ENCODE results near the gene MRPL33. TPM values are rescaled to one million over a fixed set of nuclear protein-coding genes. Genes with fewer than 3 reads are reported as not detected.
A peak's percentile ranks its signal among the peaks of the same experiment; 100 is the strongest.

Gene MRPL33
- total and polyA plus RNA-seq, 2 of the 13 experiments (the other 11 are each of a cell fraction or from before 2014, with no cell fraction given): 69.7 to 218 TPM

GRCh38 chr2:27762951-27763906 is 8.3 kb upstream of the MRPL33 start (continued):
- TF ChIP-seq ZNF775 (CRISPR knock-in tag; IDR thresholded peaks at IDR 0.05; ENCODE audit: borderline replicate concordance): no peak
- TF ChIP-seq PRMT3 (CRISPR knock-in tag; IDR thresholded peaks at IDR 0.05; ENCODE audit: borderline replicate concordance, low read depth): no peak
- TF ChIP-seq ZNF615 (CRISPR knock-in tag; IDR thresholded peaks at IDR 0.05; ENCODE audit: borderline replicate concordance): peak; percentile 70; the same call in 1 of the 2 replicates
- no peak for TF ChIP-seq HNRNPL (IDR thresholded peaks at IDR 0.05; ENCODE audit: low read depth, low read length)
- TF ChIP-seq KMT2B (CRISPR knock-in tag; IDR thresholded peaks at IDR 0.05): 0 out of 2 replicates have a peak, but pooled peaks have one; percentile 36
- TF ChIP-seq ETV5 (CRISPR knock-in tag; IDR thresholded peaks at IDR 0.05; ENCODE audit: borderline replicate concordance): peak; percentile 25; the same call in 1 of the 2 replicates
- TF ChIP-seq ZNF18 (CRISPR knock-in tag; IDR thresholded peaks at IDR 0.05; ENCODE audit: insufficient replicate concordance): peak; percentile 57
- peak; percentile 84; the same call in 1 of the 2 replicates for TF ChIP-seq ZGPAT (CRISPR knock-in tag; IDR thresholded peaks at IDR 0.05)
- TF ChIP-seq EHMT2 (IDR thresholded peaks at IDR 0.05; ENCODE audit: borderline replicate concordance, low read depth, low read length): peak; percentile 18; the same call in 1 of the 2 replicates
- TF ChIP-seq, protein P1, sequence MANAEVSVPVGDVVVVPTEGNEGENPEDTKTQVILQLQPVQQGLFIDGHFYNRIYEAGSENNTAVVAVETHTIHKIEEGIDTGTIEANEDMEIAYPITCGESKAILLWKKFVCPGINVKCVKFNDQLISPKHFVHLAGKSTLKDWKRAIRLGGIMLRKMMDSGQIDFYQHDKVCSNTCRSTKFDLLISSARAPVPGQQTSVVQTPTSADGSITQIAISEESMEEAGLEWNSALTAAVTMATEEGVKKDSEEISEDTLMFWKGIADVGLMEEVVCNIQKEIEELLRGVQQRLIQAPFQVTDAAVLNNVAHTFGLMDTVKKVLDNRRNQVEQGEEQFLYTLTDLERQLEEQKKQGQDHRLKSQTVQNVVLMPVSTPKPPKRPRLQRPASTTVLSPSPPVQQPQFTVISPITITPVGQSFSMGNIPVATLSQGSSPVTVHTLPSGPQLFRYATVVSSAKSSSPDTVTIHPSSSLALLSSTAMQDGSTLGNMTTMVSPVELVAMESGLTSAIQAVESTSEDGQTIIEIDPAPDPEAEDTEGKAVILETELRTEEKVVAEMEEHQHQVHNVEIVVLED (CRISPR knock-in tag; IDR thresholded peaks at IDR 0.05; ENCODE audit: borderline replicate concordance): peak; percentile 16; the same call in 1 of the 2 replicates
- TF ChIP-seq ZNF790 (CRISPR knock-in tag; IDR thresholded peaks at IDR 0.05; ENCODE audit: borderline replicate concordance): no peak
- no peak for TF ChIP-seq NBN (conservative IDR thresholded peaks at IDR 0.05)
- TF ChIP-seq, protein P2, sequence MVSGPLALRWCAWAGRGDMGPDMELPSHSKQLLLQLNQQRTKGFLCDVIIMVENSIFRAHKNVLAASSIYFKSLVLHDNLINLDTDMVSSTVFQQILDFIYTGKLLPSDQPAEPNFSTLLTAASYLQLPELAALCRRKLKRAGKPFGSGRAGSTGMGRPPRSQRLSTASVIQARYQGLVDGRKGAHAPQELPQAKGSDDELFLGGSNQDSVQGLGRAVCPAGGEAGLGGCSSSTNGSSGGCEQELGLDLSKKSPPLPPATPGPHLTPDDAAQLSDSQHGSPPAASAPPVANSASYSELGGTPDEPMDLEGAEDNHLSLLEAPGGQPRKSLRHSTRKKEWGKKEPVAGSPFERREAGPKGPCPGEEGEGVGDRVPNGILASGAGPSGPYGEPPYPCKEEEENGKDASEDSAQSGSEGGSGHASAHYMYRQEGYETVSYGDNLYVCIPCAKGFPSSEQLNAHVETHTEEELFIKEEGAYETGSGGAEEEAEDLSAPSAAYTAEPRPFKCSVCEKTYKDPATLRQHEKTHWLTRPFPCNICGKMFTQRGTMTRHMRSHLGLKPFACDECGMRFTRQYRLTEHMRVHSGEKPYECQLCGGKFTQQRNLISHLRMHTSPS (CRISPR knock-in tag; IDR thresholded peaks at IDR 0.05; ENCODE audit: low read depth): peak; percentile 55; the same call in 1 of the 2 replicates
- peak; percentile 87 for TF ChIP-seq PPARG (CRISPR knock-in tag; conservative IDR thresholded peaks at IDR 0.05)
- no peak for TF ChIP-seq CREBL2 (CRISPR knock-in tag; IDR thresholded peaks at IDR 0.05; ENCODE audit: borderline replicate concordance)
- TF ChIP-seq E2F1 (CRISPR knock-in tag; IDR thresholded peaks at IDR 0.05): no peak
- TF ChIP-seq DPF2 (CRISPR knock-in tag; IDR thresholded peaks at IDR 0.05; ENCODE audit: borderline replicate concordance, low read depth): peak; percentile 74
- TF ChIP-seq AKAP8 (CRISPR knock-in tag; IDR thresholded peaks at IDR 0.05): 0 out of 2 replicates have a peak, but pooled peaks have one; percentile 47
- no peak for TF ChIP-seq RFXAP (CRISPR knock-in tag; IDR thresholded peaks at IDR 0.05; ENCODE audit: borderline replicate concordance)
